Measurements from ENCODE around the gene SECISBP2. TPM values are rescaled to one million over a fixed set of nuclear protein-coding genes. Genes with fewer than 3 reads are reported as not detected.

SECISBP2 gene
- total and polyA plus RNA-seq, 2 of the 13 experiments (the other 11 are each of a cell fraction or from before 2014, with no cell fraction given) = 32.4 to 38.0 TPM

DNA sequence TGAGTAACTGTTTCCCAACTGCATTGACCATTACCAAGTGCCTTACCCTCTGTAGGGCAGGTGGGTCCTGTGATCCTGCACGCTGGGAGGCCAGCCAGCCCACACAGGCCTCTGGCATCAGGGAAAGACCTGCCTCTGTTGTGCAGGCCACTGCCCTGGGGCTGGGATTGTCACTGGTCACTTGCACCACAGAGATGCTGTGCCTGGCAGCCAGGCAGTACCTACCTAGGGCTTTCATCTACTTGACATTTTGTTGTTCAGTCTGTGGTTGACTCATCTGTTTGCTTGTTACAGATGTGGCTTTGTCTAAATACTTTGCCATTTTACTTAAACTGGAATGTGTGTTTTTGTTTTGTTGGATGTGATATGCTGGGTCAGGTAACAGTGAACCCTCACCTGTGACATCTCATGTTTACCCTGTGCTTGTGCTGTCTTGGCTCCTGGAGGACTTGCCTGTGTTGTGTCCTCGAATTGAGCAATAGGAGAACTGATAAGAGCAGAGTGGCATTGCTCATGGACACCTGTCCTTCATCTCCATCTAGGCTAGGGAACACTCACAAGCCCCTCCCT, 32.8 kb downstream of the SECISBP2 start (continued):
- TF ChIP-seq, protein P1, sequence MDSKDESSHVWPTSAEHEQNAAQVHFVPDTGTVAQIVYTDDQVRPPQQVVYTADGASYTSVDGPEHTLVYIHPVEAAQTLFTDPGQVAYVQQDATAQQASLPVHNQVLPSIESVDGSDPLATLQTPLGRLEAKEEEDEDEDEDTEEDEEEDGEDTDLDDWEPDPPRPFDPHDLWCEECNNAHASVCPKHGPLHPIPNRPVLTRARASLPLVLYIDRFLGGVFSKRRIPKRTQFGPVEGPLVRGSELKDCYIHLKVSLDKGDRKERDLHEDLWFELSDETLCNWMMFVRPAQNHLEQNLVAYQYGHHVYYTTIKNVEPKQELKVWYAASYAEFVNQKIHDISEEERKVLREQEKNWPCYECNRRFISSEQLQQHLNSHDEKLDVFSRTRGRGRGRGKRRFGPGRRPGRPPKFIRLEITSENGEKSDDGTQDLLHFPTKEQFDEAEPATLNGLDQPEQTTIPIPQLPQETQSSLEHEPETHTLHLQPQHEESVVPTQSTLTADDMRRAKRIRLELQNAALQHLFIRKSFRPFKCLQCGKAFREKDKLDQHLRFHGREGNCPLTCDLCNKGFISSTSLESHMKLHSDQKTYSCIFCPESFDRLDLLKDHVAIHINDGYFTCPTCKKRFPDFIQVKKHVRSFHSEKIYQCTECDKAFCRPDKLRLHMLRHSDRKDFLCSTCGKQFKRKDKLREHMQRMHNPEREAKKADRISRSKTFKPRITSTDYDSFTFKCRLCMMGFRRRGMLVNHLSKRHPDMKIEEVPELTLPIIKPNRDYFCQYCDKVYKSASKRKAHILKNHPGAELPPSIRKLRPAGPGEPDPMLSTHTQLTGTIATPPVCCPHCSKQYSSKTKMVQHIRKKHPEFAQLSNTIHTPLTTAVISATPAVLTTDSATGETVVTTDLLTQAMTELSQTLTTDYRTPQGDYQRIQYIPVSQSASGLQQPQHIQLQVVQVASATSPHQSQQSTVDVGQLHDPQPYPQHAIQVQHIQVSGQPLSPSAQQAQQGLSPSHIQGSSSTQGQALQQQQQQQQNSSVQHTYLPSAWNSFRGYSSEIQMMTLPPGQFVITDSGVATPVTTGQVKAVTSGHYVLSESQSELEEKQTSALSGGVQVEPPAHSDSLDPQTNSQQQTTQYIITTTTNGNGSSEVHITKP (CRISPR knock-in tag; IDR thresholded peaks at IDR 0.05; ENCODE audit: low read depth) = no peak
- TF ChIP-seq RBM39 (IDR thresholded peaks at IDR 0.05; ENCODE audit: low read depth, low read length, poor library complexity, severe bottlenecking) (no peak), ZSCAN12 (CRISPR knock-in tag; IDR thresholded peaks at IDR 0.05) (no peak), HIVEP1 (CRISPR knock-in tag; IDR thresholded peaks at IDR 0.05) (peak; percentile 21; the same call in 1 of the 2 replicates), SIN3A (IDR thresholded peaks at IDR 0.05; ENCODE audit: borderline replicate concordance, low read depth, low read length) (no peak), ZMAT3 (CRISPR knock-in tag; conservative IDR thresholded peaks at IDR 0.05) (0 out of 2 replicates have a peak, but pooled peaks have one; percentile 42), ZNF891 (CRISPR knock-in tag; IDR thresholded peaks at IDR 0.05) (no peak), ZNF12 (CRISPR knock-in tag; IDR thresholded peaks at IDR 0.05) (peak; percentile 61; the same call in 1 of the 2 replicates), BRCA1 (CRISPR knock-in tag; IDR thresholded peaks at IDR 0.05) (no peak), NRL (CRISPR knock-in tag; IDR thresholded peaks at IDR 0.05; ENCODE audit: borderline replicate concordance) (no peak), FOXO1 (CRISPR knock-in tag; IDR thresholded peaks at IDR 0.05) (peak; percentile 98), ZFP36 (IDR thresholded peaks at IDR 0.05; ENCODE audit: borderline replicate concordance, low read depth, low read length, partially characterized antibody) (no peak), ZBTB42 (CRISPR knock-in tag; IDR thresholded peaks at IDR 0.05) (peak; percentile 98), NR2F6 (IDR thresholded peaks at IDR 0.05) (peak; percentile 87), NR2F6 (CRISPR knock-in tag; IDR thresholded peaks at IDR 0.05) (peak; percentile 91), MXI1 (IDR thresholded peaks at IDR 0.05; ENCODE audit: borderline replicate concordance, low read depth, low read length) (peak; percentile 66; the same call in 1 of the 3 replicates), HOXA5 (CRISPR knock-in tag; IDR thresholded peaks at IDR 0.05) (0 out of 2 replicates have a peak, but pooled peaks have one; percentile 34), RARA (CRISPR knock-in tag; IDR thresholded peaks at IDR 0.05) (peak; percentile 95), KMT2B (CRISPR knock-in tag; IDR thresholded peaks at IDR 0.05) (no peak), YEATS2 (CRISPR knock-in tag; IDR thresholded peaks at IDR 0.05; ENCODE audit: borderline replicate concordance) (0 out of 2 replicates have a peak, but pooled peaks have one; percentile 50), NCOR1 (IDR thresholded peaks at IDR 0.05; ENCODE audit: borderline replicate concordance, low read length) (no peak)
- TF ChIP-seq, protein P2, sequence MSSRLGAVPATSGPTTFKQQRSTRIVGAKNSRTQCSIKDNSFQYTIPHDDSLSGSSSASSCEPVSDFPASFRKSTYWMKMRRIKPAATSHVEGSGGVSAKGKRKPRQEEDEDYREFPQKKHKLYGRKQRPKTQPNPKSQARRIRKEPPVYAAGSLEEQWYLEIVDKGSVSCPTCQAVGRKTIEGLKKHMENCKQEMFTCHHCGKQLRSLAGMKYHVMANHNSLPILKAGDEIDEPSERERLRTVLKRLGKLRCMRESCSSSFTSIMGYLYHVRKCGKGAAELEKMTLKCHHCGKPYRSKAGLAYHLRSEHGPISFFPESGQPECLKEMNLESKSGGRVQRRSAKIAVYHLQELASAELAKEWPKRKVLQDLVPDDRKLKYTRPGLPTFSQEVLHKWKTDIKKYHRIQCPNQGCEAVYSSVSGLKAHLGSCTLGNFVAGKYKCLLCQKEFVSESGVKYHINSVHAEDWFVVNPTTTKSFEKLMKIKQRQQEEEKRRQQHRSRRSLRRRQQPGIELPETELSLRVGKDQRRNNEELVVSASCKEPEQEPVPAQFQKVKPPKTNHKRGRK (CRISPR knock-in tag; IDR thresholded peaks at IDR 0.05) = no peak
- TF ChIP-seq, protein P3, sequence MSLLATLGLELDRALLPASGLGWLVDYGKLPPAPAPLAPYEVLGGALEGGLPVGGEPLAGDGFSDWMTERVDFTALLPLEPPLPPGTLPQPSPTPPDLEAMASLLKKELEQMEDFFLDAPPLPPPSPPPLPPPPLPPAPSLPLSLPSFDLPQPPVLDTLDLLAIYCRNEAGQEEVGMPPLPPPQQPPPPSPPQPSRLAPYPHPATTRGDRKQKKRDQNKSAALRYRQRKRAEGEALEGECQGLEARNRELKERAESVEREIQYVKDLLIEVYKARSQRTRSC (CRISPR knock-in tag; IDR thresholded peaks at IDR 0.05; ENCODE audit: low read depth) = no peak
- TF ChIP-seq, protein P4, sequence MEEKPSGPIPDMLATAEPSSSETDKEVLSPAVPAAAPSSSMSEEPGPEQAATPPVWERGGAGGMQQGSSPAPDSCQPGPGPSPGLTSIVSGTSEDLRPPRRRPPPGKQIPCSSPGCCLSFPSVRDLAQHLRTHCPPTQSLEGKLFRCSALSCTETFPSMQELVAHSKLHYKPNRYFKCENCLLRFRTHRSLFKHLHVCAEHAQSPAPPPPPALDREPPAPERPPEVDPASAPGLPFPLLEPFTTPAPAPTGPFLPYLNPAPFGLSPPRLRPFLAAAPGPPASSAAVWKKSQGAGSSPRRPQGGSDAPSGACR (CRISPR knock-in tag; IDR thresholded peaks at IDR 0.05) = peak; percentile 96
